GM21515 (cell line): ENCODE results near the gene ALLC.
"Not testable (repeated sequence)": the region's sequence is repeated elsewhere in the genome, so short reads cannot be mapped to it uniquely, and the experiment has no call there.

Source experiments
- ATAC-seq: cut with Tn5 transposase; IDR thresholded peaks from one replicate; pipeline ENCODE4 v1.9.1; 2021; ENCODE audit not compliant: unreplicated experiment

ALLC gene

DNA sequence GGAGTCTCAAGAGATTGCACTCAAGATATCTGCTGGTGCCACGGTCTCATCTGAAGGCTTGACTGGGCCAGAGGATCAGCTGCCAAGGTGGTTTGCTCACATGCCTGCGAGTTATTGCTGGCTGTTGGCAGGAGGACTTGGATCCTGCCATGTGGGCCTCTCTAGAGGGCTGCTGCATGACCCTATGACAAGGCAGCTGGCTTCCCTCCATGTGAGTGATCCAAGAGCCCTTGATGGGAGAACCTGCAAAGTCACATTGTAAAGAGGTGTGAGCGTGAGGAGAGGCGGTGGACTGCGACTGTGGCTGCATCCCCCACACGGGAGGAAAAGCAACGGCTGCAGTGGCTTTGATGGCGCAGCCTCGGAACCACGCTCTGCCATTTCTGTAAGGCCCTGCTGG is 4.0 kb upstream of the ALLC start:
- ATAC-seq, result no peak

GRCh38 chr2:3654531-3655225 is 3.3 kb upstream of the ALLC start:
- ATAC-seq, result no peak

- no peak for ATAC-seq
Observed at GRCh38 chr2:3655871-3656761, 1.9 kb upstream of the ALLC start.

GRCh38 chr2:3656762-3657721 is 958 bp upstream of the ALLC start:
- no peak for ATAC-seq

DNA sequence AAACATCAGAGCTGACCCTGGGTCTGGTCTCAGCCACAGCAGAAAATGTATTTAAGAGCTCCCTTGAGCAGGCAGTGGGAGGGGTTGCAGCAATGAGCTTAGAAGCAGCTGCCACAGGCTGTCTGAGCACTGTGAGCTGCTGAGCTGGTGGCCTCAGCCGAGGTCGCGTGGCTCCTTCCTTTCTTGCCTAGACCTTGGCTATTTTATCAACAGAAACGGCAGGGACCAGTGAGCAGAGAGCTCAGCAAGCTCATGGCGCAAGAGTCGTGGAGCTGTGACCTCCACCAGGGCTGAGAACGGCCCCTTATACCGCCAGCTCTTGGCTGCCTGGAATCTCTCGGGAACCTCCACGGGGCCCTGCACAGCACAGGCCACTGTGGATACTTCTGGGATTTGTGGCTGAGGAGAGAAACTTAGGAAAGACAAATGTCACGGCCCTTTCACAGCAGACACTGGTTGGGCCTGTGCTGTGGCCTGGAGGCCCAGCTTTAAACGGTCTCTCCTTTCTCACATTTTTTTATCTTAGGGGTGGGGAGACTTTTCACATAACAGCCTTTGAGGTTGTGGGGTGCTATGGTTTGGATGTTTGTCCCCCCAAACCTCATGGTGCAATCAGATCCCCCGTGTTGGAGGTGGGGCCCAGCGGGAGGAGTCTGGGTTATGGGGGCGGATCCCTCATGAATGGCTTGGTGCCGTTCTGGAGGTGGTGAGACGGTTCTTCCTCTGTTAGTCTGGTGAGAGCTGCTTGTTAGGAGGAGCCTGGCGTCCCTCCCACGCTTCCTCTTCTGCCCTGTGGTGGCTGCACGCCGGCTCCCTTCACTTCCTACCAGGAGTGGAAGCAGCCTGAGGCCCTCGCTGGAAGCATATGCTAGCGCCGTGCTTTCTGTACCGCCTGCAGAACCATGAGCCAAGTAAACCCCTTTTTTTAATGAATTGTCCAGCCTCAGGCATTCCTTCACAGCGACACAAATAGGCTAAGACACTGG is 1.7 kb downstream of the ALLC start:
- no peak for ATAC-seq

GRCh38 chr2:3660640-3661039 is 2.6 kb downstream of the ALLC start:
- ATAC-seq, result not testable (repeated sequence)

DNA sequence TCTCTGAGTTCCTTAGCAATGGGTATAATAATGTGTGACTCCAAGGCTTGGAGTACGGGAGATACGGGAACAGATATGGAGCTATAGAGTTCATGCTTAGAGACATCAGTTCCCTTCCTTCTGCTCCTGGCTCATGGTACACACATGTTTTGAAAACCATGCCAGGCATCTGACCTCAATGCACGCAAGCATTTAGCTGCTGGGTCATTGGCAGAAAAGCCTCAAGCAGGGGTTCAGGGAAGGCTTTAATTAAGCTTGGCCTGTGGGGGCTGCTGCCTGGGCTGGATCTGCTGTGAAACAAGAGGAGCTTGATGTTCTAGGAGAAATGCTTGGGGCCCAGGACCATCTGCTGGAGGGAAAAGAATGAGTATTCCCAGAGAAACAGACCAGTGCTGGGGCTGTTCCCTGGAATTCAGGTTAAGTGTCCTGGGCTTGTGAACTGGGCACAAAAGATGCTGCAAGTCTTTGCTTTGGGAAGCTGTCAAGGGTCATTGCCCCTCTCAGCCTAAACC is 3.2 kb downstream of the ALLC start:
- ATAC-seq, result no peak

GRCh38 chr2:3662239-3662638 is 4.2 kb downstream of the ALLC start:
- ATAC-seq, result no peak

- ATAC-seq, result no peak
Observed at GRCh38 chr2:3664118-3664517, 6.1 kb downstream of the ALLC start.

- ATAC-seq, result no peak
Observed at GRCh38 chr2:3664925-3665324, 6.9 kb downstream of the ALLC start.

DNA sequence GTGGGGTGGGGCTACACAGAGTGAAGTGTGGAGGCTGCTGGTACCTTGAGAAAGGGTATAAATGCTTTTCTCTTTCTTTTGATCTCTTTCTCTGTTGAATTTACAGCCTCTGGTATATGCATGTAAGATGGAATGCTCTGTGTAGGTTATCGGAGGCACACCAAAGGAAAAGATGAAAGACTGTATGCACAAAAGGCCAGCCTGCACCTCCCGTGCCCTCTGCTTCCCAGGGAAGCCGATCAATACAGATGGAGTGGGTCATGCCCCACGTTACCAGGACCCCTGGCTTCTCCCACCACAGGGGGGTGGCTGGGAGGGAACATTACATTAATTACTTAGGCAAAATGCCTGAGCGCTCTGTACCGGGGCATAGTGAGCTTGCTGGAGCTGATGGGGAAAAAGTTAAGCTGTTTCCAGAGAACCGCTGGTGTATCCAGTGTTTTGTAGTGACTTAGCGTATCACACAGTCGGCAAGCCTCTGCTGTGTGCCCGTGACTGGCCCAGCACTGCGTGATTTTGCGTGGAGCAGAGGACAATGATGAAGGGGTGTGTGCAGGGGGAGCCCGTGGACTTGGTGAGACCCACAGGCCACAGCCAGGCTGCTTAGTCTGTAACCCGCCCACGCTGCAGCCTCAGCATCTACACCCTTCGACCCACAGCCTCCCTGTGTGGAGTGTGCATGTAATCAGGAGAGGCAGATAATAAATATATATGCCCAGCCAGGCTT is 8.0 kb downstream of the ALLC start:
- ATAC-seq, result no peak

DNA sequence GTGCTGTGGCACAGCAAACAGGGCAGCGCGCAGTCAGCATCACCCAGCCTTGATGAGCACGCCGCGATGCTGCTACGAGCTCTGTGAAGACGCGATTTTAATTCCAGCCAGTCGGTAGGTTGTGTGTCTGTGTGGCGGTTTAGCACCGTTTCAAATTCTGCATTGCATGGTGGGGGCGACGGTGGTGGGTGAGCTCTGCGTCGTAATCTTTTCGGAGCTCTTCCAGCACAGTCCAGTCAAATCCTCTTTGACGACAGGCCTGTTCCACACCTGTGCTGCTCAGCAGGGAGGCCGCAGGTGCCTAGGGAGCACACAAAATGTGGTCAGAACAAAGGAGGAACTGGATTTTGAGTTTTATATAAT is 8.6 kb downstream of the ALLC start:
- no peak for ATAC-seq

- ATAC-seq, result peak; percentile 51
Observed at GRCh38 chr2:3667151-3667631, 9.2 kb downstream of the ALLC start.

DNA sequence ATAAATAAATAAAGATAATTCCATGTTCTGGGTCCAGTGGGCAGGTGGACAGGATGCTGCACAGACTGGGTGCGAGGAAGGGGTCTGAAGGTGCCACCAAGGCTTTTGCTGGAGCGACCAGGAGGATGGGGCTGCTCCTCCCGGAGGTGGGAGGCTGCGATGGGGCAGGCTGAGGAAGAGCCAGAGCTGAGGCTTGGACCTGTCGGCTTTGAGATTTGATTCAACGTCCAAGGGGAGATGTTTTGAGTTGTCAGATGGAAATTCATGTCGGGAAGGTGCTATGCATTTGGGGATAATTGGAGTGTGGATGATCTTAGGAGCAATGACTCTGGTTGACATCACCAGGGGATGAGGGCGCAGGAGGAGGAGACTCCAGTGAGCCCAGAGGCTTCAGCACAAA is 11.7 kb downstream of the ALLC start:
- ATAC-seq, result no peak

DNA sequence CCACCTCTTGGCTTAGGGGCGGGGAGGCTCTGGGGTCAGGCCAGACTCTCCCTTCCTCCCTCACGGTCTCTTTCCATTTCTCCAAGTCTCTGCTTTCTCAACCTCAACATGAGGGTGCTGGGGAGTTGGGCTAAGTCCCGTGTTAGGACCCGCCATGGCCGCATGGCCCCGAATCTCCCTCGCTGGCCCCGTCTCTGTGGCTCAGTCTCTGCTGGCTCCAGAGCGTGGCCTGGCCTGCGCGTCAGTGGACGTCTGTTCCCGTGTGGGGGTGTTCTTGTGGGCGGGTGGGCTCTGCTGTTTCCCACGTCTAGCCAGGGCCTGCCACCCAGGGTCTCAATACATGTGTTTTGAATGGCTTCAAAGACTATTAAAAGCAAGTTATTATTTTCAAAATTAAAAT is 12.4 kb downstream of the ALLC start:
- no peak for ATAC-seq

DNA sequence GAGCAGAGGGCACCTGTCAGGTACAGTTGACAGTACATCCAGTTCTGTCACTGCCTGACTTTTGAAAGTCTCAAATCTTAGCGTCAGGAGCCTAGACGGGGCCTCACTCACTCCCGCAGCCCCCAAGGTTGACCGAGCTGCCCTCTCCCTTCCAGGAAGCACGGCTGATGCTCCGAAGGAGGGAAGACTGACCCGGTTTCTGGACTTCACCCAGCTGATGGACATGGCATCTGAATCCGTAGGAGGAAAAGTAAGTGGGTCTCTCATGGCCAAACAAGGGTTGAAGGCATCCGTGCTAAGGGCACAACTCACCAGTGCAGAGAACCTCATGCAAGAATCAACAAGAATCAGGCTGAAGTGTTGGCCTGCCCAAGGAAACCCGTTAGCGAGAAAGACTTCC is 12.9 kb downstream of the ALLC start:
- no peak for ATAC-seq

- no peak for ATAC-seq
Observed at GRCh38 chr2:3672861-3673678, 15.1 kb downstream of the ALLC start.
